Liver (tissue), 9 donors: ENCODE data around the gene ACADSB. TPM values are rescaled to one million over a fixed set of nuclear protein-coding genes. Genes with fewer than 3 reads are reported as not detected.

Experiments used
- DNase-seq: peaks from one replicate; pipeline ENCODE4 v3.0.0-alpha.2; 2017; ENCODE audit warnings: low spot score
- H3K27ac ChIP-seq, 2 donors: one replicate each; pipeline ENCODE4 v1.7.0; 2013; ENCODE audit warnings: inconsistent platforms in 2 of 2, low read length in 2 of 2, control low read depth in 1 of 2, low read depth in 1 of 2, mild to moderate bottlenecking in 1 of 2
- H3K27me3 ChIP-seq, 4 donors: one replicate each; pipeline versions ENCODE4 v1.6.1 to v1.7.0; 2013; ENCODE audit warnings: low read length in 3 of 4, inconsistent platforms in 1 of 4, mild to moderate bottlenecking in 1 of 4, moderate library complexity in 1 of 4; ENCODE audit not compliant: control insufficient read depth in 4 of 4, insufficient read depth in 4 of 4
- H3K36me3 ChIP-seq, 4 donors: one replicate each; pipeline versions ENCODE4 v1.6.1 to v1.7.0; 2013; ENCODE audit warnings: low read length in 3 of 4, mild to moderate bottlenecking in 3 of 4, low read depth in 1 of 4, moderate library complexity in 1 of 4; ENCODE audit not compliant: control insufficient read depth in 4 of 4, insufficient read depth in 3 of 4
- H3K4me1 ChIP-seq, 4 donors: one replicate each; pipeline versions ENCODE4 v1.6.1 to v1.7.0; 2013; ENCODE audit warnings: low read length in 3 of 4, mild to moderate bottlenecking in 3 of 4, moderate library complexity in 1 of 4; ENCODE audit not compliant: control insufficient read depth in 4 of 4, insufficient read depth in 4 of 4
- H3K4me3 ChIP-seq, 3 donors: one replicate each; pipeline versions ENCODE4 v1.6.1 to v1.7.0; 2013; ENCODE audit warnings: low read length in 3 of 3, control low read depth in 1 of 3, low read depth in 1 of 3, mild to moderate bottlenecking in 1 of 3
- H3K9ac ChIP-seq, 2 donors: one replicate each; pipeline ENCODE4 v1.7.0; 2013; ENCODE audit warnings: low read length in 2 of 2, mild to moderate bottlenecking in 2 of 2, moderate library complexity in 2 of 2, control low read depth in 1 of 2, low read depth in 1 of 2
- H3K9me3 ChIP-seq, 4 donors: one replicate each; pipeline versions ENCODE4 v1.6.1 to v1.7.0; 2013; ENCODE audit warnings: low read length in 3 of 4; ENCODE audit not compliant: control insufficient read depth in 4 of 4
- EGR1 ChIP-seq, 2 donors: IDR thresholded peaks; 2 replicates each; pipeline ENCODE4 v1.6.1; 2016 to 2018; ENCODE audit warnings: antibody characterized with exemption in 2 of 2, low read depth in 2 of 2
- FOXA1 ChIP-seq: IDR thresholded peaks from 2 replicates; pipeline ENCODE4 v1.6.1; 2016; ENCODE audit warnings: antibody characterized with exemption
- FOXA2 ChIP-seq: IDR thresholded peaks from 2 replicates; pipeline ENCODE4 v1.6.1; 2016; ENCODE audit warnings: antibody characterized with exemption
- GABPA ChIP-seq, 2 donors: IDR thresholded peaks in 1 of 2; conservative IDR thresholded peaks in 1 of 2; 2 replicates each; pipeline ENCODE4 v1.6.1; 2016; ENCODE audit warnings: antibody characterized with exemption in 2 of 2, mild to moderate bottlenecking in 1 of 2, moderate library complexity in 1 of 2
- HNF4A ChIP-seq, 2 donors: conservative IDR thresholded peaks; 2 replicates each; pipeline ENCODE4 v1.6.1; 2016; ENCODE audit warnings: antibody characterized with exemption in 2 of 2, mild to moderate bottlenecking in 2 of 2
- HNF4G ChIP-seq: IDR thresholded peaks from 2 replicates; pipeline ENCODE4 v1.6.1; 2016; ENCODE audit warnings: antibody characterized with exemption
- JUND ChIP-seq, 2 donors: IDR thresholded peaks; 2 replicates each; pipeline ENCODE4 v1.6.1; 2016; ENCODE audit warnings: antibody characterized with exemption in 2 of 2
- NR2F2 ChIP-seq: IDR thresholded peaks from 2 replicates; pipeline ENCODE4 v1.6.1; 2016; ENCODE audit warnings: antibody characterized with exemption
- RAD21 ChIP-seq, 2 donors: IDR thresholded peaks; 2 replicates each; pipeline ENCODE4 v1.6.1; 2016; ENCODE audit warnings: antibody characterized with exemption in 2 of 2, mild to moderate bottlenecking in 2 of 2
- RXRA ChIP-seq, 2 donors: IDR thresholded peaks; 2 replicates each; pipeline ENCODE4 v1.6.1; 2017 to 2018; ENCODE audit warnings: antibody characterized with exemption in 2 of 2, mild to moderate bottlenecking in 1 of 2
- SP1 ChIP-seq: IDR thresholded peaks from 2 replicates; pipeline ENCODE4 v1.6.1; 2018; ENCODE audit warnings: antibody characterized with exemption, mild to moderate bottlenecking
- TAF1 ChIP-seq: conservative IDR thresholded peaks from 2 replicates; pipeline ENCODE4 v1.6.1; 2016; ENCODE audit warnings: antibody characterized with exemption, mild to moderate bottlenecking
- YY1 ChIP-seq: IDR thresholded peaks from 2 replicates; pipeline ENCODE4 v1.6.1; 2016; ENCODE audit warnings: antibody characterized with exemption, mild to moderate bottlenecking
- WGBS: extraction: QIAGEN DNeasy Blood & Tissue Kit; methylation state at CpG from one replicate; pipeline ENCODE4 v1.1.7; 2013; 5-methylcytosine and 5-hydroxymethylcytosine counted together
- polyA plus RNA-seq, 2 donors: library from polyadenylated mRNA; stranded (reverse) in 1 of 2; unstranded in 1 of 2; fragments of 200-250 nt in 1 of 2; fragments of >200 nt in 1 of 2; fragmentation: Nextera tagmentation in 1 of 2; extraction: Ambion mirVana in 1 of 2; gene quantifications; one replicate each; pipeline versions ENCODE4 v1.2.1 to v1.2.3, GENCODE V29; 2013 to 2015
- total RNA-seq, 2 donors: library from RNA; depleted of rRNA; stranded (reverse); fragments of >200 nt; gene quantifications; one replicate each; pipeline ENCODE4 v1.2.3, GENCODE V29; 2014
- TF ChIP-seq, protein P1 (sequence below): fragments of 150-350 bp; IDR thresholded peaks from 2 replicates; pipeline ENCODE4 v1.5.1; 2017; ENCODE audit warnings: improper control_type of control experiment, low read depth, low read length; ENCODE audit not compliant: missing input control
- TF ChIP-seq, protein P2 (sequence below): IDR thresholded peaks from 2 replicates; pipeline ENCODE4 v1.6.1; 2016; ENCODE audit warnings: antibody characterized with exemption
- TF ChIP-seq, protein P3 (sequence below): IDR thresholded peaks from 2 replicates; pipeline ENCODE4 v1.6.1; 2016; ENCODE audit warnings: antibody characterized with exemption
- TF ChIP-seq, protein P4 (sequence below): IDR thresholded peaks from 2 replicates; pipeline ENCODE4 v1.6.1; 2016; ENCODE audit warnings: antibody characterized with exemption
- TF ChIP-seq, protein P5 (sequence below): IDR thresholded peaks from 2 replicates; pipeline ENCODE4 v1.6.1; 2016; ENCODE audit warnings: antibody characterized with exemption, mild to moderate bottlenecking
- donor health status: healthy.
- donor health status: healthy.
- donor health status: healthy.
- donor health status: healthy.
- donor health status: healthy.

The ACADSB gene
- total and polyA plus RNA-seq, 4 donors, result 97.9 to 164 (median 110) TPM

DNA sequence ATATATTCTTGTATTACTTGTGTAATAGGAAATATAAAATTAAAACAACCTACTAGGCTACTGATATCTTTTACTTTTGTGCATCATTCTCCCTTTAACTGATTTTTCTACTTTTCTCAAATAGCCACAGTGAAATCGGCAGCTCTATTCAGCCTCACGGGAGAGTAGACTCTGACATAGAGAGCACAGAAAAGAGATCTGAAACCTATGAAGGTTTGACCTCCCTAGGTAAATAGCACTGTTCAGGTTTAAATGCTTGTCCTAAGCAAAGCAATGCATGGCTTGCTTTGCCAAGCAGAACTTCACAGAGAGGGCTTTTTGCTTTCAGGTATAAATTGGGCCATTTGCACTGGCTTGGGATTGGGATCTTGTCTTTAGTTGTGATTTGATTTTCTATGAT, 53.1 kb downstream of the ACADSB start:
- Histone ChIP-seq H3K9me3 (no peaks in the 10 kb centered on the region), H3K4me1 (no peaks in the 10 kb centered on the region), H3K27me3 (no peaks in the 10 kb centered on the region), H3K27ac (no peak overlapping the region), H3K9ac (no peak overlapping the region), H3K4me3 (no peak overlapping the region), H3K36me3 (peaks cover 0 to 3% (median 1%) of the 10 kb centered on the region in 4 donors)
- no peak for DNase-seq
- no peak for TF ChIP-seq EGR1 (IDR thresholded peaks at IDR 0.05; ENCODE audit: low read depth in 2 of 2)
- no peak for TF ChIP-seq TAF1
- no peak for TF ChIP-seq RXRA (IDR thresholded peaks at IDR 0.05)
- TF ChIP-seq FOXA1, result no peak
- no peak for TF ChIP-seq HNF4G
- TF ChIP-seq, protein P1, sequence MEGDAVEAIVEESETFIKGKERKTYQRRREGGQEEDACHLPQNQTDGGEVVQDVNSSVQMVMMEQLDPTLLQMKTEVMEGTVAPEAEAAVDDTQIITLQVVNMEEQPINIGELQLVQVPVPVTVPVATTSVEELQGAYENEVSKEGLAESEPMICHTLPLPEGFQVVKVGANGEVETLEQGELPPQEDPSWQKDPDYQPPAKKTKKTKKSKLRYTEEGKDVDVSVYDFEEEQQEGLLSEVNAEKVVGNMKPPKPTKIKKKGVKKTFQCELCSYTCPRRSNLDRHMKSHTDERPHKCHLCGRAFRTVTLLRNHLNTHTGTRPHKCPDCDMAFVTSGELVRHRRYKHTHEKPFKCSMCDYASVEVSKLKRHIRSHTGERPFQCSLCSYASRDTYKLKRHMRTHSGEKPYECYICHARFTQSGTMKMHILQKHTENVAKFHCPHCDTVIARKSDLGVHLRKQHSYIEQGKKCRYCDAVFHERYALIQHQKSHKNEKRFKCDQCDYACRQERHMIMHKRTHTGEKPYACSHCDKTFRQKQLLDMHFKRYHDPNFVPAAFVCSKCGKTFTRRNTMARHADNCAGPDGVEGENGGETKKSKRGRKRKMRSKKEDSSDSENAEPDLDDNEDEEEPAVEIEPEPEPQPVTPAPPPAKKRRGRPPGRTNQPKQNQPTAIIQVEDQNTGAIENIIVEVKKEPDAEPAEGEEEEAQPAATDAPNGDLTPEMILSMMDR, result no peak
- TF ChIP-seq SP1, result no peak
- no peak for TF ChIP-seq JUND (IDR thresholded peaks at IDR 0.05)
- TF ChIP-seq, protein P2, sequence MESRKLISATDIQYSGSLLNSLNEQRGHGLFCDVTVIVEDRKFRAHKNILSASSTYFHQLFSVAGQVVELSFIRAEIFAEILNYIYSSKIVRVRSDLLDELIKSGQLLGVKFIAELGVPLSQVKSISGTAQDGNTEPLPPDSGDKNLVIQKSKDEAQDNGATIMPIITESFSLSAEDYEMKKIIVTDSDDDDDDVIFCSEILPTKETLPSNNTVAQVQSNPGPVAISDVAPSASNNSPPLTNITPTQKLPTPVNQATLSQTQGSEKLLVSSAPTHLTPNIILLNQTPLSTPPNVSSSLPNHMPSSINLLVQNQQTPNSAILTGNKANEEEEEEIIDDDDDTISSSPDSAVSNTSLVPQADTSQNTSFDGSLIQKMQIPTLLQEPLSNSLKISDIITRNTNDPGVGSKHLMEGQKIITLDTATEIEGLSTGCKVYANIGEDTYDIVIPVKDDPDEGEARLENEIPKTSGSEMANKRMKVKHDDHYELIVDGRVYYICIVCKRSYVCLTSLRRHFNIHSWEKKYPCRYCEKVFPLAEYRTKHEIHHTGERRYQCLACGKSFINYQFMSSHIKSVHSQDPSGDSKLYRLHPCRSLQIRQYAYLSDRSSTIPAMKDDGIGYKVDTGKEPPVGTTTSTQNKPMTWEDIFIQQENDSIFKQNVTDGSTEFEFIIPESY, result no peak
- TF ChIP-seq, protein P3, sequence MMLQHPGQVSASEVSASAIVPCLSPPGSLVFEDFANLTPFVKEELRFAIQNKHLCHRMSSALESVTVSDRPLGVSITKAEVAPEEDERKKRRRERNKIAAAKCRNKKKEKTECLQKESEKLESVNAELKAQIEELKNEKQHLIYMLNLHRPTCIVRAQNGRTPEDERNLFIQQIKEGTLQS, result no peak
- TF ChIP-seq, protein P4, sequence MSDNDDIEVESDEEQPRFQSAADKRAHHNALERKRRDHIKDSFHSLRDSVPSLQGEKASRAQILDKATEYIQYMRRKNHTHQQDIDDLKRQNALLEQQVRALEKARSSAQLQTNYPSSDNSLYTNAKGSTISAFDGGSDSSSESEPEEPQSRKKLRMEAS, result no peak
- TF ChIP-seq NR2F2, result no peak
- no peak for TF ChIP-seq YY1
- TF ChIP-seq, protein P5, sequence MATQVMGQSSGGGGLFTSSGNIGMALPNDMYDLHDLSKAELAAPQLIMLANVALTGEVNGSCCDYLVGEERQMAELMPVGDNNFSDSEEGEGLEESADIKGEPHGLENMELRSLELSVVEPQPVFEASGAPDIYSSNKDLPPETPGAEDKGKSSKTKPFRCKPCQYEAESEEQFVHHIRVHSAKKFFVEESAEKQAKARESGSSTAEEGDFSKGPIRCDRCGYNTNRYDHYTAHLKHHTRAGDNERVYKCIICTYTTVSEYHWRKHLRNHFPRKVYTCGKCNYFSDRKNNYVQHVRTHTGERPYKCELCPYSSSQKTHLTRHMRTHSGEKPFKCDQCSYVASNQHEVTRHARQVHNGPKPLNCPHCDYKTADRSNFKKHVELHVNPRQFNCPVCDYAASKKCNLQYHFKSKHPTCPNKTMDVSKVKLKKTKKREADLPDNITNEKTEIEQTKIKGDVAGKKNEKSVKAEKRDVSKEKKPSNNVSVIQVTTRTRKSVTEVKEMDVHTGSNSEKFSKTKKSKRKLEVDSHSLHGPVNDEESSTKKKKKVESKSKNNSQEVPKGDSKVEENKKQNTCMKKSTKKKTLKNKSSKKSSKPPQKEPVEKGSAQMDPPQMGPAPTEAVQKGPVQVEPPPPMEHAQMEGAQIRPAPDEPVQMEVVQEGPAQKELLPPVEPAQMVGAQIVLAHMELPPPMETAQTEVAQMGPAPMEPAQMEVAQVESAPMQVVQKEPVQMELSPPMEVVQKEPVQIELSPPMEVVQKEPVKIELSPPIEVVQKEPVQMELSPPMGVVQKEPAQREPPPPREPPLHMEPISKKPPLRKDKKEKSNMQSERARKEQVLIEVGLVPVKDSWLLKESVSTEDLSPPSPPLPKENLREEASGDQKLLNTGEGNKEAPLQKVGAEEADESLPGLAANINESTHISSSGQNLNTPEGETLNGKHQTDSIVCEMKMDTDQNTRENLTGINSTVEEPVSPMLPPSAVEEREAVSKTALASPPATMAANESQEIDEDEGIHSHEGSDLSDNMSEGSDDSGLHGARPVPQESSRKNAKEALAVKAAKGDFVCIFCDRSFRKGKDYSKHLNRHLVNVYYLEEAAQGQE, result no peak
- no peak for TF ChIP-seq GABPA (IDR thresholded peaks at IDR 0.05 in 1 of 2, conservative IDR thresholded peaks at IDR 0.05 in 1 of 2)
- TF ChIP-seq HNF4A (conservative IDR thresholded peaks at IDR 0.05), result no peak
- no peak for TF ChIP-seq RAD21 (IDR thresholded peaks at IDR 0.05)
- no peak for TF ChIP-seq FOXA2
- 47% methylated on average over 2 of the region's 2 CpGs for WGBS
